ENCODE data around the gene TOX3. TPM values are rescaled to one million over a fixed set of nuclear protein-coding genes. Genes with fewer than 3 reads are reported as not detected.

The TOX3 gene
- total RNA-seq, 1 donor = not detected

DNA sequence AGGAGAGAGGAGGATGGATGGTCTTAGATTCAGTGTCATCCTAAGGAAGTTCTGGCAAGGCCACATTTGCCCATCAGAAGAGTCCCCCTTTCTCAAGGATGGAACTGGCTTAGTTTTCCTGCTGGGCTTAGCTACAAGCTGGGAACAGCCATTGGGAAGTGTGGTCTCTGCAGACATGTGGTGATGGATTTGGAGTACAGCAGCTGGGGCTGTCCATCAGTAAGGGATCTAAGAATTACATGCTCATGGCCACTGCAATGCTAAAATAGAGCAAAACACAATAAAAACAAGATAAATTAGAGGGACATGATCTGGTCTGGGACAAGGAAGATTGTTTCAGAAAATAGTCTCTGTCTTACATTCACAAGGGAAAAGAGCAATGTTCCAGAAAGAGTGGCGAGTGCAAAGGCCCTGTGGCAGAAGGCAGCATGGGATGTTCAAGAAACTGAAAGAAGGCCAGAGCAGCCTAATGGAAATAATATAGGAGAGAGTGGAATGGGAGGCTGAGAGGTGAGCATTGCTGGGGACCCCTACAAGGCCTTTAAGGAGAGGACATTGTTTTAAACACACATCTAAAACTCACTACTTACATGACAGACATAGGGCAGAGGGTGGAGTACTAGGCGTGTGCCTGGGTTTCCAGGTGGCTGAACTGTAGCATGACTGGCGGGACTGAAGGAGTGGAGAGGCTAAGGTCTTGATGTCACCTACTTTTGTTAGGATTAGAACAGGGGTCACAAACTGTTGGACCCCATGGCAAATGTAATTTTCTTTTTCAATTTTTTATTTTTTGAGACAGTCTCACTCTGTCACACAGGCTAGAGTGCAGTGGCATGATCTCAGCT lies 17.0 kb upstream of the TOX3 start:
- H3K4me3 ChIP-seq (ENCODE audit: low read depth, low read length) = no peak overlapping the region
- no peak for DNase-seq (ENCODE audit: low read depth)
- TF ChIP-seq, protein P1, sequence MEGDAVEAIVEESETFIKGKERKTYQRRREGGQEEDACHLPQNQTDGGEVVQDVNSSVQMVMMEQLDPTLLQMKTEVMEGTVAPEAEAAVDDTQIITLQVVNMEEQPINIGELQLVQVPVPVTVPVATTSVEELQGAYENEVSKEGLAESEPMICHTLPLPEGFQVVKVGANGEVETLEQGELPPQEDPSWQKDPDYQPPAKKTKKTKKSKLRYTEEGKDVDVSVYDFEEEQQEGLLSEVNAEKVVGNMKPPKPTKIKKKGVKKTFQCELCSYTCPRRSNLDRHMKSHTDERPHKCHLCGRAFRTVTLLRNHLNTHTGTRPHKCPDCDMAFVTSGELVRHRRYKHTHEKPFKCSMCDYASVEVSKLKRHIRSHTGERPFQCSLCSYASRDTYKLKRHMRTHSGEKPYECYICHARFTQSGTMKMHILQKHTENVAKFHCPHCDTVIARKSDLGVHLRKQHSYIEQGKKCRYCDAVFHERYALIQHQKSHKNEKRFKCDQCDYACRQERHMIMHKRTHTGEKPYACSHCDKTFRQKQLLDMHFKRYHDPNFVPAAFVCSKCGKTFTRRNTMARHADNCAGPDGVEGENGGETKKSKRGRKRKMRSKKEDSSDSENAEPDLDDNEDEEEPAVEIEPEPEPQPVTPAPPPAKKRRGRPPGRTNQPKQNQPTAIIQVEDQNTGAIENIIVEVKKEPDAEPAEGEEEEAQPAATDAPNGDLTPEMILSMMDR (IDR thresholded peaks at IDR 0.05; ENCODE audit: insufficient read depth, low read length) = no peak

DNA sequence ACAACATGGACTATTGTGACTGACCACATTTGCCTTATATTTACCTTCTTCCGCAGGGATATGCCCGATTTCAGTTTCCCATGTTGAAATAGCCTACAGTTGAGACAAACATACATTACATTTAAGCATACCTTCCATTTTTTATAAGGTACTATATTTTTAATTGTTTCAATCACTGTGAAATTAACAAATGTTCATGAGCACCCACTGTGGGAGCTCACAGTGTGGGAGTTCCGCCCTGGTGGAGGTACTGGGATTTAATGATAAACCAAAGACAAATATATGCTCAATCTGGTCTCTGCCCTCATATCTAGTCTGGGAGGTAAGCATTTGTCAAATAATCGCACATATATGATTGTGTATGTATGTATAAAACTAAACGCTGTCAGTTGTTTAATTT lies 15.8 kb upstream of the TOX3 start:
- no peak overlapping the region for H3K4me3 ChIP-seq (ENCODE audit: low read depth, low read length)
- TF ChIP-seq, protein P1 (IDR thresholded peaks at IDR 0.05; ENCODE audit: insufficient read depth, low read length) = no peak
- no peak for DNase-seq (ENCODE audit: low read depth)

DNA sequence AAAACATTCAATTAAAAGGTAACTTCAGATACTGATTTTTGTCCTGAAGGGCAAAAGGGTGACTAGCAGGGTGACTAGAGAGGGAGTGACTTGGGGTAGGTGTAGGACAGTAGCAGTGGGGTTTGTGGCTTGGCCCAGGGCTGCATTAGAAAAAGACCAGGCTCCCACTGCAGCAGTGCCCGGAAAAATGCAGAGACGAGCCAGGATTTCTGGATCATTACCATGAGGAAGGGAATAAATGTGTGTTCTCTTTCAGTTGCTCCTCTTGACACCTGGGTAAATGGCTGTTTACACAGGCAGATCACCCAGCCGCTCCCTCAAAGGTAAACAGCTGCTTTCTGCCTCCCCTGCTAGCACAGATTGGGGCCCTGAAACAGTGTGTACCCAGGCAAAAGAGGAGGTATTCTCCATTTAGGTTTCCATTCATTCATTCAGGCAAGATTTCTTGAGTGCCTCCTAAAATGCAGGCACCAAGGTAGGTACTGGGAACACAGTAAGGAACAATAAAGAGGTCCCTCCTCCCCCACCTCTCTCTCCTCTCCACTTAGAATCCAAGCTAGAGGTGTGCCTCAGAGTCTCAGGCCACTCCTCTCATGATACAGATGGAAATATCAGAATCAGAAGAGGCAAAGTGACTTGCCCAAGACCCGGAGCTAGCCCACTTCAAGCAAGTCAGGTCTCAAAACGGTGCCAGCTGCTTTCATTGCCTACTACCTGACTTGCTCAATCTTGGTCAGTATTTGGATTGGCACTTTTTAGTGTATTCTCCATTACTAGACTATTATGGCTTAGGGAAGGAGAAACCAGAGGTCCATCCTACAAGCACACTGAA lies 15.2 kb upstream of the TOX3 start:
- TF ChIP-seq, protein P1 (IDR thresholded peaks at IDR 0.05; ENCODE audit: insufficient read depth, low read length) = no peak
- no peak for DNase-seq (ENCODE audit: low read depth)

DNA sequence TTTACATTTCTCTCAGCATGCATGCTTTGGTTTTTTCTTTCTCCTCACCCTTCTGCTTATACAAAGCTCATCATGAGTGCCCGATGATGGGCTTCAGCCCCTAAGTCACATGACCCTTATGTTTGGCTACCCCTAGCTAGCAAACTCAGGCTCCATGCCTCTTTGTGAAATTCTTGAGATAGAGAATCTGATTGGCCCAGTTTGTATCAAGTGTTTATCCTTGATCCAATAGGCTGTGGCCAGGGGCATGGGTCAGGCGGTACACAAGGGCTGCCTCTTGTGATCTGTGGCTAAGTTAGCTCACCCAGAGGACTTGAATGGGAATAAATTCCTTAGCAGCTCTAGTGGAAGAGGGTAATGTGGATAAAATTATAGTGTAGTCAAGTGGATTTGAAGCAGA lies 11.5 kb upstream of the TOX3 start:
- DNase-seq (ENCODE audit: low read depth) = no peak
- TF ChIP-seq, protein P1 (IDR thresholded peaks at IDR 0.05; ENCODE audit: insufficient read depth, low read length) = no peak

More for the DNA sequence above, 15.2 kb upstream of the TOX3 start:
- H3K4me3 ChIP-seq (ENCODE audit: low read depth, low read length) = no peak overlapping the region

DNA sequence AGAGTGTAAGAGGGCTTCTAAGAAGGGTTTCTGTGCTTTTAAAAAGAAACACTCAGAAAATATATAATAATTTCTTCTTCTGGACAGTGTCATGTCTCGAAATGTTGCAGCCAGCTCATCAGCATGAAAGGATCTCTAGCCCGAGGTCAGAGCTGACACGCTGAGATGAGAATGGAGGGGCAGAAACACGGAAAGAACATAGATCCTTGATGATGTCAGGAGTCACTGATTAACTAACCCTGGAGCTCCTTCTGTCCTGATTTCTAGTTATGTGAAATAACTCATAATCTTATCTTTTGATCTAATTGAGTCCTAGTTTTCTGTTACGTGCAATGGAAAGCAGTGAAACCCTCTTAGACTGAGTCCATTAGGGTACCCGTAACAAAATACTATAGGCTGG lies 10.3 kb upstream of the TOX3 start:
- TF ChIP-seq, protein P1 (IDR thresholded peaks at IDR 0.05; ENCODE audit: insufficient read depth, low read length) = no peak

More for the DNA sequence above, 11.5 kb upstream of the TOX3 start:
- no peak overlapping the region for H3K4me3 ChIP-seq (ENCODE audit: low read depth, low read length)

DNA sequence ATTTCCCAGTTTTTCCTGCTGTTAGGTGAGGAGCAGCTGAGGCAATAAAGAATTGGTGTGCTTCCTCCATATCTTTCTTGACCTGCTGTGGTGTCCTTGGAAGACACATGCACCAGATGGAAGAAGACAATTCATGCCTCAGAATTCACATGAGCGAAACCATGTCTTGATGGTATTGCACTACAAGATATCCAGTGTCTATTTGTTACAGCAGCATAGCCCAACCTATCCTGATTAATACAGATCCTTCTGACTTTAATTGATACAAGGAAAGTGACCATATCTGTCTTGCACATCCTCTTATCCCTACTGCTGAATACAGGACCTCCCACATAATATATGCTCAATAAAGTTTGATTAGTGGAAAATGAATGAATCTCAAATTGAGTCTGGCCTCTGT lies 9.1 kb upstream of the TOX3 start:
- no peak overlapping the region for H3K4me3 ChIP-seq (ENCODE audit: low read depth, low read length)
- TF ChIP-seq, protein P1 (IDR thresholded peaks at IDR 0.05; ENCODE audit: insufficient read depth, low read length) = no peak
- no peak for DNase-seq (ENCODE audit: low read depth)

More for the DNA sequence above, 10.3 kb upstream of the TOX3 start:
- H3K4me3 ChIP-seq (ENCODE audit: low read depth, low read length) = no peak overlapping the region
- DNase-seq (ENCODE audit: low read depth) = no peak

All from fibroblast of the aortic adventitia (primary cell).